GM12878 (cell line): ENCODE results near the gene DNAH17. TPM values are rescaled to one million over a fixed set of nuclear protein-coding genes. Genes with fewer than 3 reads are reported as not detected.

ENCODE experiments used
- ATAC-seq: fragments of 200-7000 bp; cut with Tn5 transposase; 3 replicates; pipeline ENCODE4 v1.9.1; 2020; ENCODE audit warnings: mild to moderate bottlenecking, moderate library complexity
- BruUV-seq: library from RNA; stranded (reverse); fragments of 400-500 nt; replicated peaks from 2 replicates; lab custom pipeline; 2021; lab: Mats Ljungman, UMichigan
- CTCF ChIA-PET: fragments of 300-600 bp; sonication (Branson Sonifier 250); formaldehyde crosslinking; extraction: SDS; loops from one replicate; lab custom pipeline; 2021; ENCODE audit warnings: inconsistent platforms; lab: Yijun Ruan, JAX
- POLR2A ChIA-PET: fragments of 350-600 bp; formaldehyde crosslinking; extraction: SDS; loops from one replicate; lab custom pipeline; 2021; ENCODE audit warnings: inconsistent platforms; lab: Charles Lee
- RAD21 ChIA-PET: fragments of 300-600 bp; sonication (Branson Sonifier 250); formaldehyde crosslinking; loops from one replicate; lab custom pipeline; 2023; ENCODE audit warnings: antibody characterized with exemption; ENCODE audit not compliant: unreplicated experiment; lab: Charles Lee
- SMC1A ChIA-PET: fragments of 300-600 bp; sonication (Branson Sonifier 250); formaldehyde crosslinking; loops from one replicate; lab custom pipeline; 2023; ENCODE audit not compliant: unreplicated experiment, uncharacterized antibody; lab: Charles Lee
- DNase-seq: peaks from one replicate; pipeline ENCODE4 v3.0.0-alpha.2; 2011; ENCODE audit warnings: low read depth, low spot score
- FAIRE-seq: peaks from 3 replicates; lab custom pipeline; 2011; peaks lifted over from hg19 to GRCh38; lab: Jason Lieb, UNC
- H2AFZ ChIP-seq: 2 replicates; pipeline ENCODE4 v1.6.0; 2011; ENCODE audit warnings: low read depth, low read length, control low read depth; ENCODE audit not compliant: control insufficient read depth
- H3K27ac ChIP-seq: 2 replicates; pipeline ENCODE4 v1.5.1; 2011; ENCODE audit warnings: control low read depth; ENCODE audit not compliant: control insufficient read depth, insufficient read depth
- H3K27me3 ChIP-seq, 2 experiments: replicated peaks in 1 of 2; 2 replicates each; pipeline versions ENCODE4 v1.6.0 to v1.6.1; 2011; ENCODE audit warnings: low read length in 1 of 2; ENCODE audit not compliant: control insufficient read depth in 2 of 2, insufficient read depth in 2 of 2
- H3K36me3 ChIP-seq, 2 experiments: 2 replicates each; pipeline ENCODE4 v1.5.1; 2011; ENCODE audit warnings: low read length in 1 of 2; ENCODE audit not compliant: control insufficient read depth in 2 of 2, insufficient read depth in 2 of 2
- H3K4me1 ChIP-seq: 2 replicates; pipeline ENCODE4 v1.6.1; 2011; ENCODE audit warnings: mild to moderate bottlenecking, low read length, moderate library complexity, mixed read lengths; ENCODE audit not compliant: control insufficient read depth, insufficient read depth
- H3K4me2 ChIP-seq: 2 replicates; pipeline ENCODE4 v1.6.0; 2011; ENCODE audit warnings: control low read depth; ENCODE audit not compliant: control insufficient read depth, insufficient read depth
- H3K4me3 ChIP-seq: fragments of 200-600 bp; sonication (generic); 2 replicates; pipeline ENCODE4 v1.5.1; 2016
- H3K79me2 ChIP-seq: 2 replicates; pipeline ENCODE4 v1.6.0; 2011; ENCODE audit warnings: low read length; ENCODE audit not compliant: control insufficient read depth, insufficient read depth
- H3K9ac ChIP-seq: 2 replicates; pipeline ENCODE4 v1.8.0; 2011; ENCODE audit warnings: low read length, control low read depth, mixed read lengths; ENCODE audit not compliant: control insufficient read depth, insufficient read depth
- H3K9me3 ChIP-seq: replicated peaks from 3 replicates; pipeline ENCODE4 v1.5.1; 2011; ENCODE audit warnings: mild to moderate bottlenecking, low read length; ENCODE audit not compliant: control insufficient read depth, insufficient read depth
- H4K20me1 ChIP-seq: 2 replicates; pipeline ENCODE4 v1.6.0; 2011; ENCODE audit not compliant: control insufficient read depth, insufficient read depth
- CBX3 ChIP-seq: fragments of 200-600 bp; sonication (generic); IDR thresholded peaks from 2 replicates; pipeline ENCODE4 v1.6.1; 2016; ENCODE audit warnings: low read depth, borderline replicate concordance
- MTA3 ChIP-seq: IDR thresholded peaks from 2 replicates; pipeline ENCODE4 v1.6.1; 2012; ENCODE audit warnings: low read length, inconsistent platforms, borderline replicate concordance
- SREBF1 ChIP-seq: IDR thresholded peaks from 2 replicates; pipeline ENCODE4 v1.6.1; 2012; ENCODE audit warnings: mild to moderate bottlenecking, low read length
- ZBED1 ChIP-seq: IDR thresholded peaks from 2 replicates; pipeline ENCODE4 v1.6.1; 2016; ENCODE audit warnings: borderline replicate concordance
- WGBS: methylation state at CpG from one replicate; pipeline ENCODE4 v1.1.6; 2016; ENCODE audit warnings: low lambda C conversion rate; ENCODE audit not compliant: insufficient replicate concordance, insufficient coverage; ENCODE audit errors: missing lambda C conversion rate; 5-methylcytosine and 5-hydroxymethylcytosine counted together
- in situ Hi-C: fragments of 300-500 bp; cut with MboI; formaldehyde crosslinking; loops from 9 replicates; pipeline ENCODE4 v1.14.3; 2018; ENCODE audit warnings: mixed read lengths
- intact Hi-C: fragments of 100-400 bp; cut with micrococcal nuclease; formaldehyde crosslinking; loops from one replicate; pipeline ENCODE4 v1.14.2; 2022; ENCODE audit not compliant: unreplicated experiment
- polyA plus RNA-seq, 11 experiments: library from polyadenylated mRNA; depleted of rRNA in 4 of 11; unstranded in 6 of 11; stranded (reverse) in 5 of 11; fragments of >200 nt; fragmentation: Nextera tagmentation in 4 of 11; fragmentation: Illumina TruSeq in 1 of 11; extraction: Ambion mirVana in 4 of 11; extraction: Trizol in 1 of 11; gene quantifications; 1 replicate in 1 of 11; 2 replicates in 10 of 11; pipeline versions ENCODE4 v1.2.1 to v1.2.3, GENCODE V29; 2011 to 2016; ENCODE audit warnings: inconsistent platforms in 2 of 11, missing spikeins in 2 of 11, low read depth in 1 of 11
- total RNA-seq, 4 experiments: library from RNA; depleted of rRNA in 3 of 4; stranded (reverse); fragments of >200 nt in 3 of 4; fragmentation: Illumina TruSeq in 1 of 4; extraction: Trizol in 1 of 4; gene quantifications; 2 replicates each; pipeline versions ENCODE4 v1.2.1 to v1.2.3, GENCODE V29; 2013 to 2021
- TF ChIP-seq, protein P1 (sequence below): IDR thresholded peaks from 2 replicates; pipeline ENCODE4 v1.6.1; 2011; ENCODE audit warnings: mild to moderate bottlenecking, low read depth, low read length, moderate library complexity; ENCODE audit not compliant: insufficient replicate concordance
- TF ChIP-seq, protein P2 (sequence below): fragments of 450-650 bp; IDR thresholded peaks from 2 replicates; pipeline ENCODE4 v1.6.1; 2017; ENCODE audit warnings: mild to moderate bottlenecking, moderate library complexity
- TF ChIP-seq, protein P3 (sequence below): IDR thresholded peaks from 2 replicates; pipeline ENCODE4 v1.6.1; 2012; ENCODE audit warnings: low read length, inconsistent platforms

DNAH17 gene
- total and polyA plus RNA-seq, 10 of the 15 experiments (the other 5 are each of a cell fraction or from before 2014, with no cell fraction given): 0.16 to 2.9 (median 0.56) TPM

DNA sequence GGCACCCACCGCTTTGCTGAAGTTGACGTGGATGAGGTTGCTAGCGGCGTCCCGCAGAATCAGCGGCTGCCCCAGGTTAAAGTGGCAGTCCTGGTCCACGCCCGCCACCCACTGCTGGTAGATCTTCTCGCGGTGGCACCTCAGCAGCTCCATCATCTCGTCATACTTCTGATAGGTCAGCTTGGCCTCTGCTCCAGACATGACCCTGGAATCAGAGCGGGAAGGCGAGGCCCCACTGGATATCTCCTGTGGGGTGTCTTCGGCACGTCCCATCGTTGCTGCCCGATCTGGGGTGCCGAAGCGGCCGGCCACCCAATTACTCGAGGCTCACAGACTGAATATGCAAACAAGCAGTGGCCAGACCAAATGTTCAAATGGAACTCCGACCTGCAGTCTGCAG lies 16.5 kb downstream of the DNAH17 start:
- TF ChIP-seq SREBF1: no peak
- TF ChIP-seq, protein P1, sequence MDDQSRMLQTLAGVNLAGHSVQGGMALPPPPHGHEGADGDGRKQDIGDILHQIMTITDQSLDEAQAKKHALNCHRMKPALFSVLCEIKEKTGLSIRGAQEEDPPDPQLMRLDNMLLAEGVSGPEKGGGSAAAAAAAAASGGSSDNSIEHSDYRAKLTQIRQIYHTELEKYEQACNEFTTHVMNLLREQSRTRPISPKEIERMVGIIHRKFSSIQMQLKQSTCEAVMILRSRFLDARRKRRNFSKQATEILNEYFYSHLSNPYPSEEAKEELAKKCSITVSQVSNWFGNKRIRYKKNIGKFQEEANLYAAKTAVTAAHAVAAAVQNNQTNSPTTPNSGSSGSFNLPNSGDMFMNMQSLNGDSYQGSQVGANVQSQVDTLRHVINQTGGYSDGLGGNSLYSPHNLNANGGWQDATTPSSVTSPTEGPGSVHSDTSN: no peak
- TF ChIP-seq, protein P2, sequence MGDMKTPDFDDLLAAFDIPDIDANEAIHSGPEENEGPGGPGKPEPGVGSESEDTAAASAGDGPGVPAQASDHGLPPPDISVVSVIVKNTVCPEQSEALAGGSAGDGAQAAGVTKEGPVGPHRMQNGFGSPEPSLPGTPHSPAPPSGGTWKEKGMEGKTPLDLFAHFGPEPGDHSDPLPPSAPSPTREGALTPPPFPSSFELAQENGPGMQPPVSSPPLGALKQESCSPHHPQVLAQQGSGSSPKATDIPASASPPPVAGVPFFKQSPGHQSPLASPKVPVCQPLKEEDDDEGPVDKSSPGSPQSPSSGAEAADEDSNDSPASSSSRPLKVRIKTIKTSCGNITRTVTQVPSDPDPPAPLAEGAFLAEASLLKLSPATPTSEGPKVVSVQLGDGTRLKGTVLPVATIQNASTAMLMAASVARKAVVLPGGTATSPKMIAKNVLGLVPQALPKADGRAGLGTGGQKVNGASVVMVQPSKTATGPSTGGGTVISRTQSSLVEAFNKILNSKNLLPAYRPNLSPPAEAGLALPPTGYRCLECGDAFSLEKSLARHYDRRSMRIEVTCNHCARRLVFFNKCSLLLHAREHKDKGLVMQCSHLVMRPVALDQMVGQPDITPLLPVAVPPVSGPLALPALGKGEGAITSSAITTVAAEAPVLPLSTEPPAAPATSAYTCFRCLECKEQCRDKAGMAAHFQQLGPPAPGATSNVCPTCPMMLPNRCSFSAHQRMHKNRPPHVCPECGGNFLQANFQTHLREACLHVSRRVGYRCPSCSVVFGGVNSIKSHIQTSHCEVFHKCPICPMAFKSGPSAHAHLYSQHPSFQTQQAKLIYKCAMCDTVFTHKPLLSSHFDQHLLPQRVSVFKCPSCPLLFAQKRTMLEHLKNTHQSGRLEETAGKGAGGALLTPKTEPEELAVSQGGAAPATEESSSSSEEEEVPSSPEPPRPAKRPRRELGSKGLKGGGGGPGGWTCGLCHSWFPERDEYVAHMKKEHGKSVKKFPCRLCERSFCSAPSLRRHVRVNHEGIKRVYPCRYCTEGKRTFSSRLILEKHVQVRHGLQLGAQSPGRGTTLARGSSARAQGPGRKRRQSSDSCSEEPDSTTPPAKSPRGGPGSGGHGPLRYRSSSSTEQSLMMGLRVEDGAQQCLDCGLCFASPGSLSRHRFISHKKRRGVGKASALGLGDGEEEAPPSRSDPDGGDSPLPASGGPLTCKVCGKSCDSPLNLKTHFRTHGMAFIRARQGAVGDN: no peak
- TF ChIP-seq, protein P3, sequence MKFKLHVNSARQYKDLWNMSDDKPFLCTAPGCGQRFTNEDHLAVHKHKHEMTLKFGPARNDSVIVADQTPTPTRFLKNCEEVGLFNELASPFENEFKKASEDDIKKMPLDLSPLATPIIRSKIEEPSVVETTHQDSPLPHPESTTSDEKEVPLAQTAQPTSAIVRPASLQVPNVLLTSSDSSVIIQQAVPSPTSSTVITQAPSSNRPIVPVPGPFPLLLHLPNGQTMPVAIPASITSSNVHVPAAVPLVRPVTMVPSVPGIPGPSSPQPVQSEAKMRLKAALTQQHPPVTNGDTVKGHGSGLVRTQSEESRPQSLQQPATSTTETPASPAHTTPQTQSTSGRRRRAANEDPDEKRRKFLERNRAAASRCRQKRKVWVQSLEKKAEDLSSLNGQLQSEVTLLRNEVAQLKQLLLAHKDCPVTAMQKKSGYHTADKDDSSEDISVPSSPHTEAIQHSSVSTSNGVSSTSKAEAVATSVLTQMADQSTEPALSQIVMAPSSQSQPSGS: no peak
- no peak for TF ChIP-seq ZBED1
- TF ChIP-seq CBX3: no peak
- no peak for TF ChIP-seq MTA3
- BruUV-seq: no TSS peak
- no peak overlapping the region for H3K9ac ChIP-seq
- H3K4me1 ChIP-seq: no peaks in the 10 kb centered on the region
- no peak overlapping the region for H3K27ac ChIP-seq
- no peaks in the 10 kb centered on the region for H3K79me2 ChIP-seq
- H2AFZ ChIP-seq: no peak overlapping the region
- H3K4me3 ChIP-seq: no peak overlapping the region
- in situ Hi-C loops: no loop called here
- SMC1A ChIA-PET: interaction anchor here (1.0 kb wide), 1 partner anchor 18 kb away, joined by 3 read pairs; no protein-coding TSS in a partner anchor
- intact Hi-C loops: no loop called here
- H3K4me2 ChIP-seq: no peak overlapping the region
- ATAC-seq (no peak), FAIRE-seq (no peak), DNase-seq (no peak)
- no peaks in the 10 kb centered on the region for H4K20me1 ChIP-seq
- POLR2A ChIA-PET: no interaction called here
- H3K9me3 ChIP-seq: no peaks in the 10 kb centered on the region
- CTCF ChIA-PET: no interaction called here
- H3K27me3 ChIP-seq: peaks cover 0 to 3% of the 10 kb centered on the region in 2 experiments; a peak in 3 of 4 replicates
- RAD21 ChIA-PET: no interaction called here
- no peaks in the 10 kb centered on the region for H3K36me3 ChIP-seq
- WGBS: 67% methylated on average over 22 of the region's 22 CpGs
